Small intestine (tissue), 7 donors: ENCODE data around the gene ZBTB5. TPM values are rescaled to one million over a fixed set of nuclear protein-coding genes. Genes with fewer than 3 reads are reported as not detected.

Experiments used
- DNase-seq, 2 donors: peaks; one replicate each; pipeline versions ENCODE4 v3.0.0 to v3.0.0-alpha.2; 2013
- FAIRE-seq: peaks from 2 replicates; lab custom pipeline; 2012; peaks lifted over from hg19 to GRCh38; lab: Jason Lieb, UNC
- H3K27ac ChIP-seq, 3 donors: one replicate each; pipeline ENCODE4 v1.5.1; 2013; ENCODE audit warnings: low read length in 2 of 3, mild to moderate bottlenecking in 2 of 3, control low read depth in 1 of 3, inconsistent platforms in 1 of 3, low read depth in 1 of 3, moderate library complexity in 1 of 3
- H3K27me3 ChIP-seq, 3 donors: one replicate each; pipeline ENCODE4 v1.6.1; 2013; ENCODE audit warnings: low read length in 3 of 3, inconsistent platforms in 1 of 3; ENCODE audit not compliant: control insufficient read depth in 3 of 3, insufficient read depth in 3 of 3
- H3K36me3 ChIP-seq, 3 donors: one replicate each; pipeline ENCODE4 v1.6.1; 2013; ENCODE audit warnings: low read length in 3 of 3, inconsistent platforms in 1 of 3, low read depth in 1 of 3, mild to moderate bottlenecking in 1 of 3, moderate library complexity in 1 of 3; ENCODE audit not compliant: control insufficient read depth in 3 of 3, insufficient read depth in 2 of 3
- H3K4me1 ChIP-seq, 3 donors: one replicate each; pipeline ENCODE4 v1.6.1; 2013; ENCODE audit warnings: low read length in 2 of 3, inconsistent platforms in 1 of 3, low read depth in 1 of 3, mild to moderate bottlenecking in 1 of 3, moderate library complexity in 1 of 3; ENCODE audit not compliant: control insufficient read depth in 3 of 3, insufficient read depth in 2 of 3
- H3K4me3 ChIP-seq, 3 donors: one replicate each; pipeline ENCODE4 v1.5.1; 2013; ENCODE audit warnings: low read length in 3 of 3, control low read depth in 1 of 3, inconsistent platforms in 1 of 3, low read depth in 1 of 3, mild to moderate bottlenecking in 1 of 3, moderate library complexity in 1 of 3
- H3K9me3 ChIP-seq, 2 donors: one replicate each; pipeline ENCODE4 v1.6.1; 2013; ENCODE audit warnings: low read depth in 1 of 2, low read length in 1 of 2; ENCODE audit not compliant: control insufficient read depth in 2 of 2, insufficient read depth in 1 of 2
- WGBS, 3 donors: extraction: QIAGEN DNeasy Blood & Tissue Kit; methylation state at CpG; one replicate each; pipeline ENCODE4 v1.1.7; 2013; 5-methylcytosine and 5-hydroxymethylcytosine counted together
- polyA plus RNA-seq, 4 donors: library from polyadenylated mRNA; stranded (reverse) in 3 of 4; unstranded in 1 of 4; fragments of 200-250 nt in 3 of 4; fragments of 120-200 nt in 1 of 4; gene quantifications; one replicate each; pipeline versions ENCODE4 v1.2.1 to v1.2.3, GENCODE V29; 2013
- donor health status: healthy with polysubstance abuse.
- donor health status: control.
- donor health status: control.
- donor health status: Bipolar disorder and iron deficiency.
- donor health status: healthy.

Gene ZBTB5
- polyA plus RNA-seq, 4 donors: 5.8 to 15.8 (median 6.9) TPM

GRCh38 chr9:37395229-37395628 lies 70.0 kb downstream of the ZBTB5 start:
- H3K4me1 ChIP-seq: no peaks in the 10 kb centered on the region
- no peak for DNase-seq
- no peak overlapping the region for H3K4me3 ChIP-seq
- H3K9me3 ChIP-seq: no peaks in the 10 kb centered on the region
- 69 to 70% (median 70%) methylated on average over 12 of the region's 12 CpGs for WGBS, 3 donors
- H3K36me3 ChIP-seq: no peaks in the 10 kb centered on the region
- H3K27ac ChIP-seq: no peak overlapping the region
- FAIRE-seq: no peak
- H3K27me3 ChIP-seq: no peaks in the 10 kb centered on the region

GRCh38 chr9:37392272-37392671 lies 73.0 kb downstream of the ZBTB5 start:
- WGBS, 3 donors: 81 to 91% (median 88%) methylated on average over 8 of the region's 8 CpGs
- Histone ChIP-seq H3K36me3 (no peaks in the 10 kb centered on the region), H3K9me3 (no peaks in the 10 kb centered on the region), H3K27me3 (no peaks in the 10 kb centered on the region), H3K27ac (no peak overlapping the region), H3K4me1 (no peaks in the 10 kb centered on the region), H3K4me3 (no peak overlapping the region)
- FAIRE-seq (no peak), DNase-seq (no peak)

GRCh38 chr9:37390759-37391158 lies 74.5 kb downstream of the ZBTB5 start:
- no peaks in the 10 kb centered on the region for H3K9me3 ChIP-seq
- H3K4me3 ChIP-seq: no peak overlapping the region
- no peak for FAIRE-seq
- H3K27ac ChIP-seq: no peak overlapping the region
- peak; percentile 54 to 78 for DNase-seq
- 16 to 26% (median 21%) methylated on average over 7 of the region's 7 CpGs for WGBS, 3 donors
- no peaks in the 10 kb centered on the region for H3K36me3 ChIP-seq
- no peaks in the 10 kb centered on the region for H3K4me1 ChIP-seq
- H3K27me3 ChIP-seq: no peaks in the 10 kb centered on the region

Other genes starting within 250 kb of the ZBTB5 start
- gene GRHPR, start 42.8 kb downstream of the ZBTB5 start, polyA plus RNA-seq: 100 to 1,000 TPM; 103 to 134 (median 123) TPM
- gene POLR1E, start 20.5 kb upstream of the ZBTB5 start, polyA plus RNA-seq: 10 to 100 TPM in 2 of 4 donors, 1 to 10 TPM in 2; 2.2 to 20.3 (median 11.2) TPM
- 1 to 10 TPM; 1.4 to 4.4 (median 2.4) TPM for gene FBXO10, start 110.9 kb upstream of the ZBTB5 start, polyA plus RNA-seq
- gene TOMM5, start 127.1 kb upstream of the ZBTB5 start, polyA plus RNA-seq: 100 to 1,000 TPM; 130 to 140 (median 137) TPM
- gene FRMPD1, start 185.5 kb upstream of the ZBTB5 start, polyA plus RNA-seq: under 1 TPM in 2 of 4 donors, not detected in 2; 0.06 TPM